Measurements from ENCODE around the gene DIPK1C.

Gene DIPK1C

DNA sequence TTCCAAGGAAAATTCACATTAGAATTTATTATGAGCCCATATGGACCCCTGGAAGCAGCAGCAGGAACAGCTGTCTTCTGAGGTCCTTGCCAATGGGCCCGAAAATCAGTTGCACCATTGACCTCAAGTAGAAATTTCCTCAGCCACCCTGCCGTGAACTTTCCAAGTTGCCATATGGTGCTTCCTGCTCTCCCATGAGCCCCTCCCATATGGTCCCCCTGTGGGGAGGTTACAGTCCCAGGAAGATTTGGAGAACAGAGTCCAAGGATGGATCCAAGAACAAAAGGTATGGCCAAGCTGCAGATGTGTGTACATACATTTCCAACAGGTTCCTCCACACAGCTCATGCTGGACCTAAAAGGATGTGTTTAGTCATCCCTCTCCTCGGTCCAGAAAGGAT is 34.6 kb downstream of the DIPK1C start:
- no peak for FAIRE-seq
- DNase-seq (ENCODE audit: insufficient read length, low spot score): no peak

GRCh38 chr18:74420926-74421325 is 36.2 kb downstream of the DIPK1C start:
- no peak for FAIRE-seq
- no peak for DNase-seq (ENCODE audit: insufficient read length, low spot score)

GRCh38 chr18:74420481-74420880 is 36.6 kb downstream of the DIPK1C start:
- FAIRE-seq (no peak), DNase-seq (ENCODE audit: insufficient read length, low spot score) (no peak)

DNA sequence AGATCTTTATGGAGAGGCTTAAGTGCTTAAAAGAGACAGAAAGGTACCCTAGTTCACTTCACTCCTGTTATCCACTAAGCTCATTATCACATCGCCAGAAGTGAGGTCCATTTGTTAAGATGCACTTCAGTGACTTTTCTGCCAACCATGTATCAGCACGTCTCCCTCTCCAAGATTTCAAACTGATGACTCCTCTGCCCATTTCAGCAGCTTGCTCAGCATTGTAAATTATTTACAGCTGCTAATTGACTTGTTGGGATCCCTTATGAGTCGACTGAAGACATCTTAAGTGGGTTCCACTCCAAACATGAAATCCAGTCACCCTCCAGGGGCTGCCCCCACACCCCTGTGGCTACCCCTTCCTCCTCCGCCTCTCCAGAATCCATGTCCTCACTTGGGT is 37.3 kb downstream of the DIPK1C start:
- FAIRE-seq: no peak
- DNase-seq (ENCODE audit: insufficient read length, low spot score): no peak

GRCh38 chr18:74418023-74418422 is 39.1 kb downstream of the DIPK1C start:
- DNase-seq (ENCODE audit: insufficient read length, low spot score) (no peak), FAIRE-seq (no peak)

- no peak for FAIRE-seq
Observed at GRCh38 chr18:74416124-74416523, 41.0 kb downstream of the DIPK1C start.

GRCh38 chr18:74414953-74415515 is 42.1 kb downstream of the DIPK1C start:
- no peak for DNase-seq (ENCODE audit: insufficient read length, low spot score)
- no peak for FAIRE-seq

More at GRCh38 chr18:74416124-74416523, 41.0 kb downstream of the DIPK1C start:
- DNase-seq (ENCODE audit: insufficient read length, low spot score): no peak

DNA sequence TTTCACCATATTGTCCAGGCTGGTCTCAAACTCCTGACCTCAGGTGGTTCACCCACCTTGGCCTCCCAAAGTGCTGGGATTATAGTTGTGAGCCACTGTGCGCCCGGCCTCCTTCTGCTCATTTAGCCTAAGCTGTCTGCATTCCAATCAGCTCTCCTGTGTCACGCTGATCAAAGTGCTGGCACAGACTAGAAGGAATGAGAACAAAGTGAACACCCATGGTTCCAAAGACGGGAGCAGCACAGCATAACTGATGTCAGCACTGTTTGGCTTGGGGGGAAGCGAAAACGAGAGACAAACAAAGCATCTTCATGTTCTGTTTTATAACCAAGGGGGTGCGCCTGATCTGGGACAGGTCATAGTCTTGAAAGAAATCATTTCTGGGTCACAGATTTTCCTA is 43.3 kb downstream of the DIPK1C start:
- DNase-seq (ENCODE audit: insufficient read length, low spot score): no peak
- FAIRE-seq: no peak

DNA sequence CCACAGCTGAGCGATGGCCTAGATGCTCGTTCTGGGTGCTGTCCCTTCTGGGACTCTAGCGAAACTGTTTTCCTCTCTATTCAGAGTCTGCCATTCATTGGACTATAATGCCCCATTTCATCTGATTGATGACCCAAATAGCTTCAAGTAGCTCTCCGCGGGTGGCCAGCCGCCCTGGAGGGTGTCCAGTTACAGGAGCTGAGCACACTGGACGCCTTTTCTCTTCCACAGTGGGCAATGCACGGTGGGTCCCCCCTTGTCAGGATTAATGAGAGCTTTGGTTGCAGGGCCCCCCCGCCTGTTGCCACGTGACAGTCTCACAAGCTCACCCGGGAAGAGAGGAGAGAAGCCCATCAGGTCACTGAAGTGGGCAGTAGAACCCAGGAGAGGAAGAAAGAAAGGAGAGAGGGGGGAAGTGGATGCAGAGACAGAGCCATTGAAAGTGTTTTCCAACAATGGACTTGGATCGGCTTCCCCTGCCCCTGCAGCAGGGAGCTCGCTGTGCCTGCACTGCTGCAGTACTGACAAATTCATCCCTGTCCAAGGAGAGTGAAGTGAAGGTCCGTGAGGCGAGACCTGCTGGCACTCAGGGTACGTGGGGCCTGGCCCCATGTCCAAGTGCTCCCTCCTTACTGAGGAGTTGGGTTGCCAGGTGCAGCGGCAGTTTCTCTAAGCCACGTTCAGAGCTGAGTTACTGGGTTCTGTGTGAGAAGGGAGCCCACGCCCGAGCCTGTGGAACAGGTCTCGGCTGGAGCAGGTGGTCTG is 44.8 kb downstream of the DIPK1C start:
- DNase-seq (ENCODE audit: insufficient read length, low spot score): no peak
- no peak for FAIRE-seq

DNA sequence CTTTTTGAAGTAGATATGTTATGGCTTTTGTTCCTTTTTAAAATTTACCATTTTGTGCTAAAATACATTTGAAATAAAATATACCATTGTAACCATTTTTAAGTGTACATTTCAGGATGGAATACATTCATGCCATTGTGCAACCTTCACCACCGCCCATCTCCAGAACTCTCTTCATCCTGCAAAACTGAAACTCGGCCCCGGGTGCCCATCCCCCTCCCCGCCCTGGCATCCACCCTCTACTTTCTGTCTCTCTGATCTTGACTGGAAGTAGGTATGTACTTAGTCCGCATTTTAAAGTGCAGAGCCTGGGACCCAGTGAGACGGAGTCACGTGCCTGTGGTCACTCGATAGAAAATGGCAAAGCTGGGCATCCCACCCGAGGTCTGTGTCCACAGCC is 45.6 kb downstream of the DIPK1C start:
- DNase-seq (ENCODE audit: insufficient read length, low spot score) (no peak), FAIRE-seq (no peak)

- FAIRE-seq (no peak), DNase-seq (ENCODE audit: insufficient read length, low spot score) (no peak)
Observed at GRCh38 chr18:74410441-74410992, 46.6 kb downstream of the DIPK1C start.

GRCh38 chr18:74407888-74408287 is 49.2 kb downstream of the DIPK1C start:
- DNase-seq (ENCODE audit: insufficient read length, low spot score) (peak; percentile 12), FAIRE-seq (peak; percentile 61)

GRCh38 chr18:74402806-74403433 is 54.2 kb downstream of the DIPK1C start:
- no peak for DNase-seq (ENCODE audit: insufficient read length, low spot score)
- FAIRE-seq: no peak

DNA sequence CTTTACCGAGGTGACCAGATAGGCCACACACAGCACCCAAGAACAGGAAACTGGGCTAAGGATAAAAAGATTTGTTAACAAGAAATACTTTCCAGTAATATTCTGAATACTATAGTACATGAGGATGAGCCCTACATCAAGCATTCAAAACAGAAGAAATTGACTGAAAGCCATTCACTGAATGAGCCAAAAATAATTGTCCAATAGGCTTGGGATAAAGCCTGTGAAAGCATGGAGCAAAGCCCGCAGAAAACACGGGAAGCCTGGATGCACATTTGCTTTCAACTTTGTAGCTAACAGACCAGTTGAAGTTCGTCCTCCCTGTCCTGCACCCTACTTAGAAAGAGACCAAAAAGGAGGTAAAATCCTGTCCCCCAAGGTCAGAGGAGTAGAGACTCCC is 56.3 kb downstream of the DIPK1C start:
- DNase-seq (ENCODE audit: insufficient read length, low spot score): no peak

GRCh38 chr18:74399091-74399887 is 57.8 kb downstream of the DIPK1C start:
- DNase-seq (ENCODE audit: insufficient read length, low spot score) (no peak), FAIRE-seq (no peak)

More for the DNA sequence above, 56.3 kb downstream of the DIPK1C start:
- FAIRE-seq: no peak

- no peak for DNase-seq (ENCODE audit: insufficient read length, low spot score)
Observed at GRCh38 chr18:74397572-74397971, 59.5 kb downstream of the DIPK1C start.

GRCh38 chr18:74396171-74397169 is 60.6 kb downstream of the DIPK1C start:
- DNase-seq (ENCODE audit: insufficient read length, low spot score) (no peak), FAIRE-seq (no peak)

More at GRCh38 chr18:74397572-74397971, 59.5 kb downstream of the DIPK1C start:
- FAIRE-seq: no peak

GRCh38 chr18:74395648-74396154 is 61.4 kb downstream of the DIPK1C start:
- no peak for DNase-seq (ENCODE audit: insufficient read length, low spot score)
- FAIRE-seq: no peak

DNA sequence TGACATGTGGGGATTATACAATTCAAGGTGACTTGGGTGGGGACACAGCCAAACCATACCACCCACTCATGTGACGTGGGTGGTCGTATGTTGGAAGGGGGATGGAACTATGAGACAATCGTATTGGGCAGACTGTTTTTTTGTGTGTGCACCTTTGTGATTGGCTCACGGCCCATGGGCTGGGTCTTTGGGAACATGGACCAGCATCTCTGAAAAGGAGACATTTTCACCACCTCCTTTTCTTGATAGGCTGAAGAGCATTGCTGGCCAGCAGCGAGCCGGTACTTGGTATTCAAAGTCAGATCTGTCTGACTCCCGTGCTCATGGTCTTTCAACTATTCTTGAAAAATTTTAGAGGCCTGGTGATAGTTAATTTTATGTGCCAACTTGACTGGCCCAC is 62.1 kb downstream of the DIPK1C start:
- FAIRE-seq: no peak
- no peak for DNase-seq (ENCODE audit: insufficient read length, low spot score)
